A673 (cell line): ENCODE results near the gene FGF1. TPM values are rescaled to one million over a fixed set of nuclear protein-coding genes. Genes with fewer than 3 reads are reported as not detected.

Source experiments
- BruUV-seq: library from RNA; stranded (reverse); fragments of 400-500 nt; replicated peaks from 2 replicates; lab custom pipeline; 2021; lab: Mats Ljungman, UMichigan
- CTCF ChIA-PET: fragments of 300-600 bp; sonication (Branson Sonifier 250); formaldehyde crosslinking; loops from one replicate; lab custom pipeline; 2022; ENCODE audit warnings: antibody characterized with exemption; lab: Charles Lee
- POLR2A ChIA-PET: fragments of 300-600 bp; sonication (Branson Sonifier 250); formaldehyde crosslinking; loops from one replicate; lab custom pipeline; 2022; ENCODE audit warnings: antibody characterized with exemption; ENCODE audit not compliant: low non-redundant PET; lab: Charles Lee
- DNase-seq: peaks from one replicate; pipeline ENCODE4 v3.0.0-alpha.2; 2015; ENCODE audit warnings: low spot score
- H3K27ac ChIP-seq: fragments of 200-600 bp; sonication (generic); 2 replicates; pipeline ENCODE4 v1.5.1; 2016; ENCODE audit warnings: mixed run types, low read depth, mild to moderate bottlenecking, mixed read lengths, antibody characterized with exemption, low read length; ENCODE audit not compliant: poor library complexity, severe bottlenecking
- H3K27me3 ChIP-seq: fragments of 200-600 bp; sonication (generic); replicated peaks from 2 replicates; pipeline ENCODE4 v1.6.1; 2017; ENCODE audit warnings: mixed run types, low read depth, mild to moderate bottlenecking, mixed read lengths, antibody characterized with exemption, low read length; ENCODE audit not compliant: insufficient read depth, poor library complexity
- H3K36me3 ChIP-seq: fragments of 200-600 bp; sonication (generic); 2 replicates; pipeline ENCODE4 v1.6.1; 2016; ENCODE audit warnings: mixed run types, mild to moderate bottlenecking, mixed read lengths, antibody characterized with exemption, low read length; ENCODE audit not compliant: insufficient read depth, poor library complexity, severe bottlenecking
- H3K4me1 ChIP-seq: fragments of 200-600 bp; sonication (generic); 2 replicates; pipeline ENCODE4 v1.6.1; 2017; ENCODE audit warnings: mixed run types, mild to moderate bottlenecking, mixed read lengths, antibody characterized with exemption, low read length; ENCODE audit not compliant: insufficient read depth, poor library complexity, severe bottlenecking
- H3K4me3 ChIP-seq: fragments of 200-600 bp; sonication (generic); 2 replicates; pipeline ENCODE4 v1.5.1; 2016; ENCODE audit warnings: low read depth, mixed run types, mild to moderate bottlenecking, mixed read lengths, low read length; ENCODE audit not compliant: poor library complexity, severe bottlenecking
- H3K9me3 ChIP-seq: fragments of 200-600 bp; sonication (generic); 2 replicates; pipeline ENCODE4 v1.6.1; 2016; ENCODE audit warnings: mixed run types, low read depth, mild to moderate bottlenecking, mixed read lengths, antibody characterized with exemption, low read length; ENCODE audit not compliant: poor library complexity, severe bottlenecking
- CTCF ChIP-seq: fragments of 300-800, 200-600 bp; sonication (generic); conservative IDR thresholded peaks from 2 replicates; pipeline ENCODE4 v1.5.1; 2017; ENCODE audit warnings: low read depth, mild to moderate bottlenecking, antibody characterized with exemption, low read length, moderate library complexity, mixed read lengths
- EZH2 ChIP-seq: fragments of 200-600 bp; sonication (generic); IDR thresholded peaks from 2 replicates; pipeline ENCODE4 v1.6.1; 2017; ENCODE audit warnings: borderline replicate concordance, low read depth, mild to moderate bottlenecking, mixed read lengths, antibody characterized with exemption, low read length; ENCODE audit not compliant: poor library complexity, severe bottlenecking
- intact Hi-C: fragments of 100-400 bp; cut with micrococcal nuclease; formaldehyde crosslinking; loops from one replicate; pipeline ENCODE4 v1.10.0; 2022; ENCODE audit not compliant: unreplicated experiment
- total RNA-seq: library from RNA; stranded (reverse); gene quantifications from 2 replicates; pipeline ENCODE4 v1.2.3, GENCODE V29; 2021

The FGF1 gene
- total RNA-seq, 1 experiment from 2014 or later, result 0.71 TPM

- no peak overlapping the region for H3K27ac ChIP-seq
- BruUV-seq, result no TSS peak
- POLR2A ChIA-PET, result no interaction called here
- intact Hi-C loops, result no loop called here
- CTCF ChIA-PET, result interaction anchor here (0.7 kb wide), 1 partner anchor 83 kb away, joined by 4 read pairs; no protein-coding TSS in a partner anchor
- DNase-seq, result no peak
- no peaks in the 10 kb centered on the region for H3K36me3 ChIP-seq
- TF ChIP-seq EZH2 (no peak), CTCF (no peak)
- no peaks in the 10 kb centered on the region for H3K4me1 ChIP-seq
- H3K4me3 ChIP-seq, result no peak overlapping the region
- H3K27me3 ChIP-seq, result no peaks in the 10 kb centered on the region
- H3K9me3 ChIP-seq, result no peaks in the 10 kb centered on the region
Observed at GRCh38 chr5:142634216-142635011, 51.5 kb downstream of the FGF1 start.

GRCh38 chr5:142630927-142631539 lies 54.9 kb downstream of the FGF1 start:
- intact Hi-C loops, result no loop called here
- ChIA-PET POLR2A (no interaction called here), CTCF (no interaction called here)
- peaks cover 2% of the 10 kb centered on the region for H3K4me1 ChIP-seq
- H3K36me3 ChIP-seq, result no peaks in the 10 kb centered on the region
- H3K9me3 ChIP-seq, result no peaks in the 10 kb centered on the region
- no peaks in the 10 kb centered on the region for H3K27me3 ChIP-seq
- no peak for DNase-seq
- TF ChIP-seq EZH2 (no peak), CTCF (no peak)
- no peak overlapping the region for H3K4me3 ChIP-seq
- no TSS peak for BruUV-seq
- H3K27ac ChIP-seq, result no peak overlapping the region

- Histone ChIP-seq H3K9me3 (no peaks in the 10 kb centered on the region), H3K36me3 (no peaks in the 10 kb centered on the region), H3K27me3 (no peaks in the 10 kb centered on the region), H3K27ac (no peak overlapping the region), H3K4me1 (peaks cover 10% of the 10 kb centered on the region), H3K4me3 (no peak overlapping the region)
- TF ChIP-seq CTCF, result no peak
- TF ChIP-seq EZH2, result no peak
- CTCF ChIA-PET, result no interaction called here
- no peak for DNase-seq
- no TSS peak for BruUV-seq
- POLR2A ChIA-PET, result no interaction called here
- intact Hi-C loops, result no loop called here
Observed at GRCh38 chr5:142627383-142628217, 58.3 kb downstream of the FGF1 start.
